NT2/D1 (cell line): ENCODE data around the gene FAM89B.

Experiments used
- DNase-seq: peaks from one replicate; pipeline ENCODE4 v3.0.0-alpha.2; 2011; ENCODE audit warnings: low read depth, low spot score
- H3K27me3 ChIP-seq: 2 replicates; pipeline ENCODE4 v1.6.0; 2011; ENCODE audit warnings: mild to moderate bottlenecking; ENCODE audit not compliant: insufficient read length, insufficient read depth
- H3K36me3 ChIP-seq: 2 replicates; pipeline ENCODE4 v1.6.1; 2011; ENCODE audit warnings: mild to moderate bottlenecking, low read length, mixed read lengths; ENCODE audit not compliant: insufficient read depth, insufficient read length
- H3K4me1 ChIP-seq: 2 replicates; pipeline ENCODE4 v1.5.1; 2011; ENCODE audit not compliant: insufficient read depth, insufficient read length
- H3K4me3 ChIP-seq: 2 replicates; pipeline ENCODE4 v1.5.1; 2011; ENCODE audit warnings: low read depth; ENCODE audit not compliant: insufficient read length
- H3K9ac ChIP-seq: 2 replicates; pipeline ENCODE4 v1.6.0; 2011; ENCODE audit warnings: low read depth; ENCODE audit not compliant: insufficient read length
- H3K9me3 ChIP-seq: 2 replicates; pipeline ENCODE4 v1.5.1; 2011; ENCODE audit warnings: mild to moderate bottlenecking, low read length; ENCODE audit not compliant: insufficient read depth
- SUZ12 ChIP-seq: IDR thresholded peaks from 2 replicates; pipeline ENCODE4 v1.6.1; 2011; ENCODE audit not compliant: insufficient read length, insufficient read depth; ENCODE audit errors: extremely low read depth
- YY1 ChIP-seq: IDR thresholded peaks from 2 replicates; pipeline ENCODE4 v1.6.1; 2011; ENCODE audit not compliant: insufficient read length, insufficient read depth
- ZNF274 ChIP-seq: IDR thresholded peaks from 2 replicates; pipeline ENCODE4 v1.6.1; 2011; ENCODE audit warnings: mild to moderate bottlenecking, low read depth, low read length

The FAM89B gene

DNA sequence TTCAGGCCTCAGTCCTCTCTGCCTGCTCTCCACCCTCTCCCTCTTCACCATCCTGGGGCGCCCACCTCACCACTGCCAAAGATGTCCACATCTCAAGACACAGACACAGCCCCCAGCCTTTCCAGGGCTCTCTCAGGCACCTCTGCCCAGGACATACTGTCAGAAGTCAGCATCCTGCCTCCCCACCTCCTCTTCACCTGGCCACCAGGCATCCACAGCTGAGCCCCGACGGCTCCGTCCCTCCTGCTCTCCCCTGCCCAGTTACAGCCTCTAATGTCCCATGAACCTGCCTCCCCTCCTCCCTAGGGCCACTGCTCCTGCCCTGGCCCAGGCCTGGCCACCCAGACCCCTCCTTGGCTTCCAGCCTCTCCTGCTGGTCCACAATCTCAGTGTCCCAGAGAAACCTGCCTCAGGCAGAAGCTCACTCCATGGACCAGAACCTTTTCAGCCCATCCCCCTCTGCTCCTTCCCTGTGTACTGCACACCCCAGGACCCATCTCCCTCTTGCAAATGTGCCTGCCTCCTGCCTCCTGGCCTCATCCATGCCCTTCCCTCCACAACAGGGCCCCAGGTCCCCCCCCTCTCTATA lies 17.4 kb upstream of the FAM89B start:
- peaks cover 49% of the 10 kb centered on the region for H3K4me1 ChIP-seq
- H3K9ac ChIP-seq = peak overlapping the region; percentile 52
- H3K36me3 ChIP-seq = no peaks in the 10 kb centered on the region
- no peak overlapping the region for H3K4me3 ChIP-seq
- H3K27me3 ChIP-seq = no peaks in the 10 kb centered on the region
- no peaks in the 10 kb centered on the region for H3K9me3 ChIP-seq
- TF ChIP-seq ZNF274 (no peak), SUZ12 (no peak), YY1 (no peak)
- no peak for DNase-seq

- peaks cover 55% of the 10 kb centered on the region for H3K4me1 ChIP-seq
- no peaks in the 10 kb centered on the region for H3K36me3 ChIP-seq
- H3K9me3 ChIP-seq = no peaks in the 10 kb centered on the region
- DNase-seq = no peak
- H3K4me3 ChIP-seq = no peak overlapping the region
- H3K27me3 ChIP-seq = no peaks in the 10 kb centered on the region
- no peak for TF ChIP-seq ZNF274
- TF ChIP-seq YY1 = no peak
- no peak for TF ChIP-seq SUZ12
- peak overlapping the region; percentile 25 for H3K9ac ChIP-seq
These were observed 16.6 kb upstream of the FAM89B start for GRCh38 chr11:65555693-65556231.

DNA sequence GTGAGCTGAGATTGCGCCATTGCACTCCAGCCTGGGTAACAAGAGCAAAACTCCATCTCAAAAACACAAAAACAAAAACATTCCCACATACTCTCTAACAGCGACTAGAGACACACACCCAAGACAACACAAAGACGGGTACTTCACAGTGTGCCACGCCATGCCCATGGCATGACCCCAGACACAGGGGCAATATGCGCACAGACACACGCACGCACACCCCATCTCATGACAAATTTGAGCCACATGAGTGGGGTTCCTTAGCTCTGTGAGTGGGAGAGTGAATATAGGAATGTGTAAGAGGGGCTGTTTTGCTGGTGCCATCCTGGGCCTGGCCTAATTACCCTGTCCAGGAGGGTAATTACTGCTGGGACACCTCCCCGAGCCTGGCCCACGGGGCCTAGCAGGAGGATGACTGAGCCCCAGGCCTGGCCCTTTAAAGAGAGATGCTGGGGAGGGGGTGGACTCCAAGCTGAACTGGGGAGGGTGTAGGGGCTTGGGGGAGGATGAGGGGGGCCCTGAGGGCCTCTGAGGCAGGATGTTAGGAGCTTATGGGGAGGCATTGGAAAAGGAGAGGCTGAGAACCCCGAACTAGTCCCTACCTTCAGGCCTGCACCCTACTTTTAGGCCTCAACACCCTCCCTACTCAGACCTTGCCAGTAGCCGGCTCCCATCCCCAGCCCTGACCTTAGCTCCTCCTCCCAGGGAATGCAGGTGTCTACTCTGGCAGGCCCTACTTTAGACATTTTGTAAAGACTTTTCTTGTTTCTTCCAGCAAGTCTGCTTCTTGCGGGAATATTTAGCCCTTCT lies 15.7 kb upstream of the FAM89B start:
- Histone ChIP-seq H3K36me3 (no peaks in the 10 kb centered on the region), H3K27me3 (no peaks in the 10 kb centered on the region), H3K4me3 (peak overlapping the region; percentile 19), H3K9ac (peak overlapping the region; percentile 78), H3K4me1 (peaks cover 55% of the 10 kb centered on the region), H3K9me3 (no peaks in the 10 kb centered on the region)
- DNase-seq = no peak
- no peak for TF ChIP-seq ZNF274
- TF ChIP-seq YY1 = no peak
- no peak for TF ChIP-seq SUZ12

- H3K9me3 ChIP-seq = no peaks in the 10 kb centered on the region
- TF ChIP-seq ZNF274 (no peak), SUZ12 (no peak)
- no peaks in the 10 kb centered on the region for H3K27me3 ChIP-seq
- H3K4me1 ChIP-seq = peaks cover 54% of the 10 kb centered on the region
- H3K36me3 ChIP-seq = no peaks in the 10 kb centered on the region
- peak overlapping the region; percentile 19 for H3K4me3 ChIP-seq
- H3K9ac ChIP-seq = peak overlapping the region; percentile 78
- no peak for DNase-seq
These were observed 14.9 kb upstream of the FAM89B start for GRCh38 chr11:65557280-65558001.

DNA sequence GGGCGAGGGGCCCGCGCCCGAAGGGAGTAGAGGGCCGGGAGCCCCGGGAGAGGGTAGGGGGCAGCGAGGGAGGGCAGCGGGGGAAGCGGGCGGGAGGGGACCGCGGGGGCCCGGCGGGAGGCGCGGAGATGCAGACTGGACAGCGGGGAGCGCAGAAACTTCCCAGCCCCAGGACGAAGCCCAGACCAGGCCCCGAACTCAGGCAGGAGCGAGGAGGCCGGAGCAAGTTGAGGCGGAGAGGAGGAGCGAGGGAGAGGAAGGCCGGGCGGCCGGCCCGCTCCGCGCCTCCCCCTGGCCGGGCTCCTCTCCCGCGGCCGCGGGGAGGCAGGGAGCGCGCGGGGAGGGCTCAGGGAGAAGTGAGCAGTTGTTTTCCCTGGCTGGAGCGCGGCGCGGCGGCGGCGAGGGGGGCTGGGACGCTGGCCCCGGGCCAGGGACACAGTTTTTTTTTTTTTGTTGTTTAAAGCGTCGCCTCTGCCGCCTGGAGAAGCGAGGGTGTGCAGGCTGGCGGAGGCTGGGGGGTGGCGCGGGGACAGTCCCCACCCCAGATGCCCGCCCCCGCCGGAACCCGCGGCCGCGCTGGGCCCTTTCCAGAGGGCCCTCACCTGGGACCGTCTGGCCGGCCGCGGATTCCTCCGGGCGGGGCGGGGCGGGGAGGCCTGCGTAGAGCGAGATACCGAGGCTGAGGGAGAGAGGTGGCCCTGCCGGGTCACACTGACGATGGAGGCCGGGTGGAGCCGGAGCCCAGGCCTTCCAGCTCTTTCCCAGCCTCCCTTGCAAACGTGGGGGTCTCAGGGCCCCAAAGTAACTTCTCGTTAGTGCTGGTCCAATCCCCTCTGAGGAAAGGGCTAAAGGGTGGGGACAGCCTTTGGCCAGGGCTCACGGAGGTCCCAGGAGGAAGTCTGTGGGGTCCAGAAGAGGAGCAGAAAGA lies 14.1 kb upstream of the FAM89B start, which contains the start of gene LTBP3:
LTBP3 (minus strand) TSS at position 358 of the 928 bp plus-strand sequence. CDS start 400 bp downstream, outside the sequence.
- peak within 1 kb of the TSS; percentile 85 for H3K9ac ChIP-seq
- H3K36me3 ChIP-seq = no peaks in the 10 kb centered on the region
- TF ChIP-seq YY1 = no peak
- H3K27me3 ChIP-seq = no peaks in the 10 kb centered on the region
- no peaks in the 10 kb centered on the region for H3K9me3 ChIP-seq
- peaks cover 48% of the 10 kb centered on the region for H3K4me1 ChIP-seq
- H3K4me3 ChIP-seq = peak within 1 kb of the TSS; percentile 47
- DNase-seq = no peak

DNA sequence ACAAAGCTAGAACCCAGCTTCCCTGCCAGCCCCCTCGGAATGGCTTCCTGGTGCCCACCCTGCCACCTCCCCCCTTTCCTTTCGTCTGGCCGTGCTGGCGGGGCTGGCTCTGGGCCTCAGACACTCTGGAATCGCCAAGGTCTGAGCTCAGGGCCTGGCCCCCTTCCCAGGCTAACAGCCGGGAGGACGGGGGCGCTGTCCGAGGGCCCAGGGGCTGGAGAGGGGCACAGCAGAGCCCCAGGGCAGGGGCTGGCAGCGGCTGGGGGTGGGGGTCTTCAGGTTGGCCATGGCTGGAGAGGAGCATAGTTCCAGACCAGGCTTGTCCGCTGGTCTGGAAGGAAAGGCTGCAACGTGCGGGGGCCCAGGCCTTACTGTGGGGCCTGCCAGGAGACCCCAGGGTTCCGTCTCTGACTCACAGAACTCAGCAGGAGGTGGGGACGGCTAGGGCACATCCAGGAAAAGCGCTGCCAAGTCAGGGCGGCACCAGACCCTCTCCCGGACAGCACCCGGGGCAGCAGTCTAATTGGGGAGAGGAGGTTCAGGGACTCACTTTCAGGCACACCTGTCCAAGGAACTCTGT lies 13.3 kb upstream of the FAM89B start:
- no peak for DNase-seq
- Histone ChIP-seq H3K4me3 (peak overlapping the region; percentile 36), H3K9me3 (no peaks in the 10 kb centered on the region), H3K36me3 (no peaks in the 10 kb centered on the region), H3K27me3 (no peaks in the 10 kb centered on the region), H3K4me1 (peaks cover 46% of the 10 kb centered on the region), H3K9ac (peak overlapping the region; percentile 85)
- no peak for TF ChIP-seq ZNF274
- no peak for TF ChIP-seq YY1
